ENCODE data around the gene CA10.

Gene CA10

DNA sequence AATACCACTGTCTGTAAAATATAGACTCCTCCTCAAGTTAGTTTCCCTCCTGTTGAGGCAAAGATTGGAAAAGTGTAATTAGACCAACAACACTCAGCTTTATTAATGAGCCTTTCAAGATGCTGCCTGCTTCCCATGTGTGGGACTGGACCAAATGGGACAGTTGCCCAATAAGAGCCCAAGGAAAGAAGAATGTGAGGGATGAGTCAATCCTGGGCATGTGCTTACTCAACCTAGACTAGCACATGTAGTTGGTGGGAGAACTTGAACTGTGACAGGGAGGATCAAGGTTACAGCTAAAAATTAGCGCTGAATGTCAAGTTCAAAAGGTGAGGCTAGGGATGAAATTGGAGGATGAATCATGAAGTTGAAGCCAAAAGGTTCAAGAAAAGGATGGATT lies 435.5 kb downstream of the CA10 start:
- no peak overlapping the region for H3K27ac ChIP-seq
- no peak for TF ChIP-seq CTCF (conservative IDR thresholded peaks at IDR 0.05)

- no peak overlapping the region for H3K27ac ChIP-seq
- no peak for TF ChIP-seq CTCF (conservative IDR thresholded peaks at IDR 0.05)
These were observed 436.8 kb downstream of the CA10 start for GRCh38 chr17:51721730-51722129.

DNA sequence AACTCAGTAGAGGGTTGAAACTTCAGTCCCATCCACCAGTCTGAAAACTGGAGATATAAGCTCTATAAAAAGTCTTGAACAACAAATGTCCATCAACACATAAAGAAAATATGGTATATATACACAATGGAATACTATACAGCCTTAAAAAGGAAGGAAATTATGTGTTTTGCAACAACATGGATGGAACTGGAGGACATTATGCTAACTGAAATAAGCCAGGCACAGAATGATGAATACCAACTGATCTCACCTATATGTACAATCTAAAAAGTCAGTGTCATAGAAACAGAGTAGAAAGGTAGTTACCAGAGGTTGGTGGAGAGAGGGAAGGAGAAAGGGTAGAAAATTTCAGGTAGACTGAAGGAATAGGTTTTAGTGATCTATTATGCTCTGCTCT lies 438.1 kb downstream of the CA10 start:
- no peak for TF ChIP-seq CTCF (conservative IDR thresholded peaks at IDR 0.05)
- no peak overlapping the region for H3K27ac ChIP-seq

- TF ChIP-seq CTCF (conservative IDR thresholded peaks at IDR 0.05): no peak
- H3K27ac ChIP-seq: no peak overlapping the region
These were observed 439.5 kb downstream of the CA10 start for GRCh38 chr17:51718983-51719382.

DNA sequence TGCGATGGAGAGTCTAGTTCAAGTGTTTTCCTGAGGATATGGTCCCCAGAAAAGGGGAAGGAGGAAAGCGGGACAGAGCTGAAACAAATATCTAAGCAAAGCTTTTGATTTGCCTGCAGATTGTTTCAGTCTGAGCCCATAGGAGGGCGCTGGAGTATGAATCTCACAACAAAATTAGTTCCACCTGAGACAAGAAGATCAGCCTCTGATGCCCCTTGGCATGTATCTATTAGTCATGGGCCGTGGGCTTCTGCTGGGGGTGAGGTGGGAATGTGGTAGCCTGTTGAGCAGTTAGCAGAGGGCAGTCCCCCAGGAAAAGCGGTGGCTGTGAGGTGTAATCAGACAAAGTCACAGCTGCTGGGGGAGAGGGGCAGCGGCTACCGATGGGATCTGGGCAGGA lies 446.9 kb downstream of the CA10 start:
- no peak for TF ChIP-seq CTCF (conservative IDR thresholded peaks at IDR 0.05)
- no peak overlapping the region for H3K27ac ChIP-seq

DNA sequence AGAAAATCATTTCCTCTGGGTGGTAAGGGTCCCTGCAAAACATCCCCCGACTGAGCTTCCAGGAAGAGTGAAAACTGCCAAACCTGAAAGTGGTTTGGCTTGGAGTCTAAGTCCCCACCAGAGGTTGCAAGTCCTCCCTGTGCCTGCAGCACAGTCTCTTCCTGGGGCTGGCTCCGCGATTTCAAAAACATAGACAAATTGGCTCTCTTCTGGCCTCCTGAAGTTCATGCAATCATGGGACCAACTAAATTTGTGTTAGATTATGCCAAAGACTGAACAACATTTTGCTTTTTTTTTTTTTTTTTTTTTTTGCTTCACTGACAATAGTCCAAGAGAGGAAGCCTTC lies 447.9 kb downstream of the CA10 start:
- no peak for TF ChIP-seq CTCF (conservative IDR thresholded peaks at IDR 0.05)
- no peak overlapping the region for H3K27ac ChIP-seq

- H3K27ac ChIP-seq: no peak overlapping the region
- TF ChIP-seq CTCF (conservative IDR thresholded peaks at IDR 0.05): no peak
These were observed 448.6 kb downstream of the CA10 start for GRCh38 chr17:51709694-51710633.

Measured in VCaP (cell line).